HG03469 (cell line): Measurements from ENCODE around the gene RALGPS1.
"Not testable (repeated sequence)": the region's sequence is repeated elsewhere in the genome, so short reads cannot be mapped to it uniquely, and the experiment has no call there.

Source experiments
- ATAC-seq: cut with Tn5 transposase; IDR thresholded peaks from one replicate; pipeline ENCODE4 v1.9.1; 2021; ENCODE audit warnings: mild to moderate bottlenecking, moderate library complexity, moderate number of reproducible peaks; ENCODE audit not compliant: unreplicated experiment

RALGPS1 gene

GRCh38 chr9:127167560-127168326 lies 253.2 kb downstream of the RALGPS1 start:
- no peak for ATAC-seq

- no peak for ATAC-seq
Measured at GRCh38 chr9:127168756-127169574, 254.4 kb downstream of the RALGPS1 start.

- ATAC-seq = no peak
Measured at GRCh38 chr9:127169575-127169883, 254.9 kb downstream of the RALGPS1 start.

GRCh38 chr9:127170103-127170502 lies 255.5 kb downstream of the RALGPS1 start:
- no peak for ATAC-seq

GRCh38 chr9:127170652-127171051 lies 256.1 kb downstream of the RALGPS1 start:
- no peak for ATAC-seq

GRCh38 chr9:127171348-127171747 lies 256.8 kb downstream of the RALGPS1 start:
- not testable (repeated sequence) for ATAC-seq

GRCh38 chr9:127172066-127172707 lies 257.6 kb downstream of the RALGPS1 start:
- no peak for ATAC-seq

- ATAC-seq = no peak
Measured at GRCh38 chr9:127173063-127173462, 258.5 kb downstream of the RALGPS1 start.

GRCh38 chr9:127174386-127175318 lies 260.1 kb downstream of the RALGPS1 start:
- no peak for ATAC-seq

- no peak for ATAC-seq
Measured at GRCh38 chr9:127175319-127175715, 260.7 kb downstream of the RALGPS1 start.

GRCh38 chr9:127175764-127176163 lies 261.2 kb downstream of the RALGPS1 start:
- ATAC-seq = no peak

- ATAC-seq = no peak
Measured at GRCh38 chr9:127176631-127177030, 262.0 kb downstream of the RALGPS1 start.

GRCh38 chr9:127177231-127177630 lies 262.6 kb downstream of the RALGPS1 start:
- ATAC-seq = no peak

- ATAC-seq = no peak
Measured at GRCh38 chr9:127177665-127178265, 263.2 kb downstream of the RALGPS1 start.

GRCh38 chr9:127178686-127179632 lies 264.4 kb downstream of the RALGPS1 start:
- ATAC-seq = no peak

- no peak for ATAC-seq
Measured at GRCh38 chr9:127179633-127180441, 265.3 kb downstream of the RALGPS1 start.

GRCh38 chr9:127180457-127181314 lies 266.1 kb downstream of the RALGPS1 start:
- no peak for ATAC-seq

GRCh38 chr9:127181315-127181580 lies 266.7 kb downstream of the RALGPS1 start:
- no peak for ATAC-seq
